Left ventricle myocardium inferior (tissue), 1 donor: ENCODE results near the gene METTL26. TPM values are rescaled to one million over a fixed set of nuclear protein-coding genes. Genes with fewer than 3 reads are reported as not detected.

Source experiments
- DNase-seq: peaks from one replicate; pipeline ENCODE4 v3.0.0-alpha.2; 2020
- H3K27ac ChIP-seq: fragments of 200-600 bp; replicated peaks from 2 replicates; pipeline ENCODE4 v1.8.0; 2021
- H3K27me3 ChIP-seq: fragments of 200-600 bp; 2 replicates; pipeline ENCODE4 v1.8.0; 2021; ENCODE audit warnings: low read depth
- H3K36me3 ChIP-seq: fragments of 200-600 bp; 2 replicates; pipeline ENCODE4 v1.8.0; 2021
- H3K4me1 ChIP-seq: fragments of 200-600 bp; 2 replicates; pipeline ENCODE4 v1.8.0; 2021
- H3K4me3 ChIP-seq: fragments of 200-600 bp; 2 replicates; pipeline ENCODE4 v1.8.0; 2021; ENCODE audit warnings: mild to moderate bottlenecking, moderate library complexity
- H3K9me3 ChIP-seq: fragments of 200-600 bp; replicated peaks from 2 replicates; pipeline ENCODE4 v1.8.0; 2021
- intact Hi-C: fragments of 100-400 bp; cut with micrococcal nuclease; formaldehyde crosslinking; loops from one replicate; pipeline ENCODE4 v1.11.0; 2022
- total RNA-seq: library from RNA; stranded (reverse); fragmentation: NEBNext Ultra II Directional; extraction: Animal tissue kit (Norgen Biotek cat#: 25700); gene quantifications from one replicate; pipeline ENCODE4 v1.2.1, GENCODE V29; 2021
- TF ChIP-seq, protein P1 (sequence below): fragments of 200-600 bp; IDR thresholded peaks from 2 replicates; pipeline ENCODE4 v1.8.0; 2021; ENCODE audit warnings: antibody characterized with exemption, mild to moderate bottlenecking, borderline replicate concordance
- donor health status: DM: no; HTN: yes; CAD: no; lungs with severe emphysema.

METTL26 gene
- total RNA-seq, 1 donor from 2014 or later, result 49.2 TPM

DNA sequence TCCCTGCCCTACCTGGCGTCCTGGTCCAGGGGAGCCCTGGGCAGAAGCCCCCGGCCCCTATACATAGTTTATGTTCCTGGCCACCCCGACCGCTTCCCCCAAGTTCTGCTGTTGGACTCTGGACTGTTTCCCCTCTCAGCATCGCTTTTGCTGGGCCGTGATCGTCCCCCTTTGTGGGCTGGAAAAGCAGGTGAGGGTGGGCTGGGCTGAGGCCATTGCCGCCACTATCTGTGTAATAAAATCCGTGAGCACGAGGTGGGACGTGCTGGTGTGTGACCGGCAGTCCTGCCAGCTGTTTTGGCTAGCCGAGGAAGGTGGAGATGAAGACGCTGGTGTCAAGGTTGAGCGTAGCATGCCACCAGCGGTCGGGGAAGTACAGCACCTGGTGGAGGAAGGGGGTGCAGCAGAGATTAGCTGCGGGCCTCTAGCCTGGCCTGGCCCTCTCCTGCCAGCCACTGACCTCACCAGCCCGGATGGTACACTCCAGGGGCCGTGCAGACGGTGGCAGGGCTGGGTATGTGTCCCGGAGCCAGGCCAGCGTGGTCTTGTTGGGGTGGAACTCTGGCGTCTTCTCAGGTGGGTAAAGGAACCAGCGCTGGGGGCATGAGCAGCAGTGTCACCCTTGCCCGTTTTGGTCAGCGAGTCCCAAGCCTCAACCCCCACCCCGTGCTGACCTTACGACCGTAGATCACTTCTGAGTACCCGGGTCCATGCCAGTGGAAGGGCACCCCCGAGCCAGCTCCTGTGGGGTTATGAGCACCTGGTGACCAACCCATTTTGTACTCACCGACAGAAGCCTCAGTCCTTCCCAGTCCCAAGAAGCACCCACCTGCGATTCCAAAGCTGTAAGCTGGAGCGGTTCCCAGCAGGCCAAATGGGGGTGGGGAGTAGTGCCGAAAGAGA is 46.6 kb upstream of the METTL26 start:
- peaks cover 4% of the 10 kb centered on the region for H3K27me3 ChIP-seq
- peaks cover 71% of the 10 kb centered on the region for H3K4me1 ChIP-seq
- intact Hi-C loops, result no loop called here
- no peaks in the 10 kb centered on the region for H3K9me3 ChIP-seq
- TF ChIP-seq, protein P1, sequence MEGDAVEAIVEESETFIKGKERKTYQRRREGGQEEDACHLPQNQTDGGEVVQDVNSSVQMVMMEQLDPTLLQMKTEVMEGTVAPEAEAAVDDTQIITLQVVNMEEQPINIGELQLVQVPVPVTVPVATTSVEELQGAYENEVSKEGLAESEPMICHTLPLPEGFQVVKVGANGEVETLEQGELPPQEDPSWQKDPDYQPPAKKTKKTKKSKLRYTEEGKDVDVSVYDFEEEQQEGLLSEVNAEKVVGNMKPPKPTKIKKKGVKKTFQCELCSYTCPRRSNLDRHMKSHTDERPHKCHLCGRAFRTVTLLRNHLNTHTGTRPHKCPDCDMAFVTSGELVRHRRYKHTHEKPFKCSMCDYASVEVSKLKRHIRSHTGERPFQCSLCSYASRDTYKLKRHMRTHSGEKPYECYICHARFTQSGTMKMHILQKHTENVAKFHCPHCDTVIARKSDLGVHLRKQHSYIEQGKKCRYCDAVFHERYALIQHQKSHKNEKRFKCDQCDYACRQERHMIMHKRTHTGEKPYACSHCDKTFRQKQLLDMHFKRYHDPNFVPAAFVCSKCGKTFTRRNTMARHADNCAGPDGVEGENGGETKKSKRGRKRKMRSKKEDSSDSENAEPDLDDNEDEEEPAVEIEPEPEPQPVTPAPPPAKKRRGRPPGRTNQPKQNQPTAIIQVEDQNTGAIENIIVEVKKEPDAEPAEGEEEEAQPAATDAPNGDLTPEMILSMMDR, result no peak
- peak overlapping the region; percentile 85 for H3K27ac ChIP-seq
- DNase-seq, result no peak
- H3K36me3 ChIP-seq, result peaks cover 33% of the 10 kb centered on the region
- peak overlapping the region; percentile 88 for H3K4me3 ChIP-seq

DNA sequence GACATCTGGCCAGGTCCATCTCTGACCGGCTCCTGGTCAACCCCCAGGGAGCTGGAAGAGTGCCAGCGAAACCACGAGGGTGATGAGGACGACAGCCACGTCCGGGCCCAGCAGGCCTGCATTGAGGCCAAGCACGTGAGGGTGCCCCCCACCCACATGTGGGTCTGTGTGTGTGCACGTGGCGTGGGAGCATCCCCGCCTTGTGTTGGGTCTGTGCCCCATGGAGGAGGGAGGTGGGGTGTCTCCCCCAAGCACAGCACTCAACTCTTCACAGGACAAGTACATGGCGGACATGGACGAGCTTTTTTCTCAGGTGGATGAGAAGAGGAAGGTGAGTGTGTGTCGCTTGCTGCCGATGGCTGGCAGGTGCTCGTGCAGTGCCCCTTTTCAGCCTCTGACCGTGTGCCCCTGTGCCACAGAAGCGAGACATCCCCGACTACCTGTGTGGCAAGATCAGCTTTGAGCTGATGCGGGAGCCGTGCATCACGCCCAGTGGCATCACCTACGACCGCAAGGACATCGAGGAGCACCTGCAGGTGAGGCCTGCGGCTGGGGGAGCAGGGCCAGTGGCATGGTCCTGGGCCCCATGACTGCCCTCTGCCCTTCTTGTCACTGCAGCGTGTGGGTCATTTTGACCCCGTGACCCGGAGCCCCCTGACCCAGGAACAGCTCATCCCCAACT is 45.8 kb upstream of the METTL26 start:
- intact Hi-C loops, result no loop called here
- TF ChIP-seq, protein P1, result no peak
- peaks cover 25% of the 10 kb centered on the region for H3K36me3 ChIP-seq
- H3K27ac ChIP-seq, result peak overlapping the region; percentile 100
- no peaks in the 10 kb centered on the region for H3K9me3 ChIP-seq
- peak overlapping the region; percentile 88 for H3K4me3 ChIP-seq
- H3K27me3 ChIP-seq, result peaks cover 13% of the 10 kb centered on the region
- no peak for DNase-seq
- H3K4me1 ChIP-seq, result peaks cover 71% of the 10 kb centered on the region

DNA sequence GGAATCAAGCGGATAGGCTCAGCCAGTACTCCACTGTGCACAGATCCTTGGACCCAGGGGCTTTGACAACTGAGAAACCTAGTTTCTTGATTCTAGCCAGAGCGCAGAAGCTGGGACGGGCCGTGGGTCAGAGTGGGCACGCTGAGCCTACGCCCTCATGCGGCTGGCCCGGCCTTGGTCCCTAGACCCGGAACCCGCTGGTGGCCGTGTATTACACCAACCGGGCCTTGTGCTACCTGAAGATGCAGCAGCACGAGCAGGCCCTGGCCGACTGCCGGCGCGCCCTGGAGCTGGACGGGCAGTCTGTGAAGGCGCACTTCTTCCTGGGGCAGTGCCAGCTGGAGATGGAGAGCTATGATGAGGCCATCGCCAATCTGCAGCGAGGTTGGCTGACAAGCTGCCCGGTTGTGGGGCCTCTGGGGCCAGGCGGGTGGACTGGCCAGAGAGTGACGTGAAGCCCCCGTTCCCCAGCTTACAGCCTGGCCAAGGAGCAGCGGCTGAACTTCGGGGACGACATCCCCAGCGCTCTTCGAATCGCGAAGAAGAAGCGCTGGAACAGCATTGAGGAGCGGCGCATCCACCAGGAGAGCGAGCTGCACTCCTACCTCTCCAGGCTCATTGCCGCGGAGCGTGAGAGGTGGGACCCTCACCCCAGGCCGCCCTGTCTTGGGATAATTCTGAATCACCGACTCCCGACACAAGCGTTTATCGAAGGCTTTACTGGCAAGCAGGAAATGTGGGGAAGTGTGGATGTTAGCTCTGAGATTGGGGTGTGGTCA is 45.1 kb upstream of the METTL26 start:
- no peak for DNase-seq
- peaks cover 73% of the 10 kb centered on the region for H3K4me1 ChIP-seq
- intact Hi-C loops, result no loop called here
- TF ChIP-seq, protein P1, result no peak
- peaks cover 21% of the 10 kb centered on the region for H3K36me3 ChIP-seq
- peak overlapping the region; percentile 88 for H3K4me3 ChIP-seq
- peak overlapping the region; percentile 100 for H3K27ac ChIP-seq
- peaks cover 19% of the 10 kb centered on the region for H3K27me3 ChIP-seq
- H3K9me3 ChIP-seq, result no peaks in the 10 kb centered on the region

DNA sequence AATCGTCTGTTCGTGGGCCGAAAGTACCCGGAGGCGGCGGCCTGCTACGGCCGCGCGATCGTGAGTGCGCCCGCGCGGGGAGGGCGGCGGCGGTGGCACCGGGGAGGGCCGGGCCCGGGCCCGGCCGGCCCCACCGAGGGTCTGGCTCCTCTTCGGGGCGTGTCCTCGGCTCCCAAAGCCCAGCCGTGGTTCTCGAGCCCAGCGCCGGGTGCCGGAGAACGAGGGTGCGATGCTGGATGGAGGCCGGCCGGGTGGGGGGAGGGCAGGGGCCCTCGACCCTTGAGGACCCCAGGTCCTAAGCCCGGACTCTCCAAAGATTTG is 44.5 kb upstream of the METTL26 start:
- H3K4me1 ChIP-seq, result peaks cover 73% of the 10 kb centered on the region

More for the DNA sequence above, 44.5 kb upstream of the METTL26 start:
- intact Hi-C loops, result no loop called here
- Histone ChIP-seq H3K9me3 (no peaks in the 10 kb centered on the region), H3K36me3 (peaks cover 21% of the 10 kb centered on the region), H3K27me3 (peaks cover 19% of the 10 kb centered on the region), H3K27ac (peak overlapping the region; percentile 100), H3K4me3 (peak overlapping the region; percentile 88)
- no peak for DNase-seq
- TF ChIP-seq, protein P1, result no peak
